ENCODE data around the gene DDX23. TPM values are rescaled to one million over a fixed set of nuclear protein-coding genes. Genes with fewer than 3 reads are reported as not detected.

DDX23 gene
- total RNA-seq, 1 experiment from 2014 or later, result 80.8 TPM

DNA sequence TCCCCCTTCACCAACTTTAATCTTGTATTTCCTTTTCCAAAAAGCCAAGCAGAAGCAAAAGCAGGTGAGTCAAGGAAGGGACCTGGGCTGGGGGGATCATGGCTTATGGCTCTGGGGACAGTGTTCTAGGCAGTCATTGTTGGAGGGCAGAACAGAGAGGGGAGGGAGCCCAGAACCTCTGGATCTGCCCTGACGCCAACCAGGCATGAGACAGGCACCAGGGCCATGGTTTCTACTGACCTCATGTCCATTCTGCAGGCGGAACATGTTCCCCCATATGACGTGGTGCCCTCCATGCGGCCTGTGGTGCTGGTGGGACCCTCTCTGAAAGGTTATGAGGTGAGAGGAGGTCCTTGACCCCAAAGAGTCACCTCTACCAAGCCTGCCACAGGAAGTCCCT lies 27.1 kb downstream of the DDX23 start:
- CTCF ChIA-PET, result no interaction called here
- intact Hi-C loops (cut with micrococcal nuclease; ENCODE audit: unreplicated experiment), result no loop called here
- Mint-ChIP-seq H3K9me3 (ENCODE audit: low read depth, unreplicated experiment) (no peaks in the 10 kb centered on the region), H3K27me3 (ENCODE audit: unreplicated experiment) (no peaks in the 10 kb centered on the region), H3K27ac (ENCODE audit: unreplicated experiment) (no peak overlapping the region), H3K36me3 (ENCODE audit: insufficient read depth, unreplicated experiment) (peaks cover 6% of the 10 kb centered on the region), H3K4me1 (ENCODE audit: low read depth, unreplicated experiment) (no peaks in the 10 kb centered on the region), H3K4me3 (ENCODE audit: low read depth, unreplicated experiment) (no peak overlapping the region)
- BruUV-seq (replicated peaks), result no TSS peak
- no peak for TF ChIP-seq CTCF (IDR thresholded peaks at IDR 0.05; ENCODE audit: unreplicated experiment)
- no peak for DNase-seq

DNA sequence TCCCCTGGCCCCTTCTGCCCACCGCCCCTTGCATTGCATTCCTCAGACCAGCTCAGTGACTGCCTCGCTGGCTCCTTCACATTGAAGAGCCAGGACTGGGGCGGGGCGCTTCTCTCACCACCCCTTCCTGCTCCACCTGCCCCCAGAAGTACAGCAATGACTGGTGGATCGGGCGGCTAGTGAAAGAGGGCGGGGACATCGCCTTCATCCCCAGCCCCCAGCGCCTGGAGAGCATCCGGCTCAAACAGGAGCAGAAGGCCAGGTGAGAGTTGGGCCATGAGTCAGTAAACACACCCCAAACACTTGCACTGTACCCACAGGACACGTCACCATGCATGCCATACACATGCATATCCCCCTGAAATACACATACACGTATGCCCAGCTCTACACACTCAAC lies 27.9 kb downstream of the DDX23 start:
- Mint-ChIP-seq H3K27me3 (ENCODE audit: unreplicated experiment) (no peaks in the 10 kb centered on the region), H3K36me3 (ENCODE audit: insufficient read depth, unreplicated experiment) (peaks cover 8% of the 10 kb centered on the region), H3K4me3 (ENCODE audit: low read depth, unreplicated experiment) (no peak overlapping the region), H3K4me1 (ENCODE audit: low read depth, unreplicated experiment) (no peaks in the 10 kb centered on the region), H3K9me3 (ENCODE audit: low read depth, unreplicated experiment) (no peaks in the 10 kb centered on the region), H3K27ac (ENCODE audit: unreplicated experiment) (no peak overlapping the region)
- DNase-seq, result no peak
- no TSS peak for BruUV-seq (replicated peaks)
- CTCF ChIA-PET, result no interaction called here
- no peak for TF ChIP-seq CTCF (IDR thresholded peaks at IDR 0.05; ENCODE audit: unreplicated experiment)
- intact Hi-C loops (cut with micrococcal nuclease; ENCODE audit: unreplicated experiment), result no loop called here

- Mint-ChIP-seq H3K4me1 (ENCODE audit: low read depth, unreplicated experiment) (no peaks in the 10 kb centered on the region), H3K27me3 (ENCODE audit: unreplicated experiment) (no peaks in the 10 kb centered on the region), H3K4me3 (ENCODE audit: low read depth, unreplicated experiment) (no peak overlapping the region), H3K36me3 (ENCODE audit: insufficient read depth, unreplicated experiment) (peaks cover 12% of the 10 kb centered on the region), H3K9me3 (ENCODE audit: low read depth, unreplicated experiment) (no peaks in the 10 kb centered on the region), H3K27ac (ENCODE audit: unreplicated experiment) (no peak overlapping the region)
- intact Hi-C loops (cut with micrococcal nuclease; ENCODE audit: unreplicated experiment), result no loop called here
- TF ChIP-seq CTCF (IDR thresholded peaks at IDR 0.05; ENCODE audit: unreplicated experiment), result no peak
- CTCF ChIA-PET, result interaction anchor here (0.9 kb wide), 1 partner anchor 27 kb away, joined by 3 read pairs; no protein-coding TSS in a partner anchor
- DNase-seq, result no peak
- no TSS peak for BruUV-seq (replicated peaks)
Observed at GRCh38 chr12:48823281-48823680, 28.7 kb downstream of the DDX23 start.

- intact Hi-C loops (cut with micrococcal nuclease; ENCODE audit: unreplicated experiment), result no loop called here
- Mint-ChIP-seq H3K4me3 (ENCODE audit: low read depth, unreplicated experiment) (no peak overlapping the region), H3K9me3 (ENCODE audit: low read depth, unreplicated experiment) (no peaks in the 10 kb centered on the region), H3K27me3 (ENCODE audit: unreplicated experiment) (no peaks in the 10 kb centered on the region), H3K4me1 (ENCODE audit: low read depth, unreplicated experiment) (no peaks in the 10 kb centered on the region), H3K36me3 (ENCODE audit: insufficient read depth, unreplicated experiment) (peaks cover 16% of the 10 kb centered on the region), H3K27ac (ENCODE audit: unreplicated experiment) (no peak overlapping the region)
- TF ChIP-seq CTCF (IDR thresholded peaks at IDR 0.05; ENCODE audit: unreplicated experiment), result no peak
- no TSS peak for BruUV-seq (replicated peaks)
- CTCF ChIA-PET, result interaction anchor here (0.7 to 0.9 kb wide), 2 partner anchors 27 to 213 kb away, joined by 3 read pairs; no protein-coding TSS in a partner anchor
- DNase-seq, result no peak
Observed at GRCh38 chr12:48822711-48823110, 29.3 kb downstream of the DDX23 start.
